ENCODE data around the gene THOP1.

THOP1 gene

DNA sequence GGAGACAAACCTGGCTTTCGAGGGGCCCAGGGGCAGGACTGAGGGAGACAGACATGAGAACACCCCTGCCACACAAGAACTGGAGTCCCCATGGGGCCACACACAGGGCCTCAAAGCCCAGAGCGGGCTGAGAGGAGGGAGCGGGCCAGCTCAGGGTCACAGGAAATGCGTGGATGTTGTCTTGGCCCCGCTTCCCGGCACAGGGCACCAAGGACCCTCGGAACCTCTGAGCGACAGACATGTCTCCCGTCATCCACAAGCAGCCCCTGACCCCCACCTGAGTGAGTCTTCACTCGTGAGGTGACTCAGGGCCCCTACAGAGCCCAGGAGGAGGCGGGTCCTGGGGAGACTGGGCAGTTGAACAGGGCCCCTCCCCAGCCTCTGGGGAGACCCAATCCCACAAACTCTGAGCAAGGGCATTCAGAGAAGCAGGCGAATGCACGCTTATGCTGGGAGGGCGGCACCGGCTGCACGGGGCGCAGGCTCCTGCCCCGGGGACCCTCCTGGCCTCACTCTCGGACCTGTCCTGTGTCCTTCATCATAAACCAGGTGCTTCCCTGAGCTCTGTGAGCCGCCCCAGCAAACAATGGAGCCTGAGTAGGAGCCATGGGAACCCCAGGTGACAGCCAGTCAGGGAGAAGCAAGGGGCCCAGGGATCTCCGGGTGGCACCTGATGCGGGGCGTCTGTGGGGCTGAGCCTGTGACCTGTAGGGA lies 22.4 kb upstream of the THOP1 start:
- DNase-seq = no peak

DNA sequence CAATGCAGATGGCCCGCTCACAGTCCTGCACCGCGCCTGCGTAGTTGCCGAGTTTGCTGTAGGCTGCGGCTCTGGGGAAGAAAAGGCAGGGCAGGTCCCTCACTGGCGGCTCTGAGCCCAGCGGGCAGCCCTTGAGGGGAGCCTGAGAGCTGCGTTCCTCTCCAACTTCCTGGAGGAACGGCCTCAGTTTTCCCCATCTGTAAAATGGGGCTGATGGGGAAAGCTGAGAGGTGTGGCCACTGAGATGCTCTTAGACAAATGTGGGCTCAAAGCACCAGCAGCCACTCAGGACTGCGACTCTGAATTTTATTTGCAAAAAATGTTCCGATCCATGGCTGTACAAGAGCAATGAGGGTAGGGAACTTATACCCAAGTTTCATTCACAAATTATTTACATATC lies 21.6 kb upstream of the THOP1 start:
- no peak for DNase-seq

DNA sequence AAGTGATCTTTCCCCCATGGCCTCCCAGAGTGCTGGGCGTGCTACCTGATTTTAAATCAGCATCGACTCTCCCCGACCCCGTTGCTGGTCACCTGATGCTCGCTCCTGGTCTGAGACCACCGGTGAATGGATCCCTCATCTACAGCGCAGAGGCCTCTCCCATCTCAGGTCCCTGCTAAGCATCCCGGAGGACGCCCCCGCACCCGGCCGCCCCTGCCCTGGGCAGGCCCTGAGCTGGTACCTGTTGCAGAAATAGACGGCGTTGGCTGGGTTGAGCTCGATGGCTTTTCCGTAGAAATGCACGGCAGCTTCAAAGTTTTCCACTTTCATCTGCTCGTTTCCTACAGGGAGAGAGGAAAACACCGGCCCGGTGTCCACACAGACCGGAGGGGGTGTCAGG lies 20.4 kb upstream of the THOP1 start:
- no peak for DNase-seq

DNA sequence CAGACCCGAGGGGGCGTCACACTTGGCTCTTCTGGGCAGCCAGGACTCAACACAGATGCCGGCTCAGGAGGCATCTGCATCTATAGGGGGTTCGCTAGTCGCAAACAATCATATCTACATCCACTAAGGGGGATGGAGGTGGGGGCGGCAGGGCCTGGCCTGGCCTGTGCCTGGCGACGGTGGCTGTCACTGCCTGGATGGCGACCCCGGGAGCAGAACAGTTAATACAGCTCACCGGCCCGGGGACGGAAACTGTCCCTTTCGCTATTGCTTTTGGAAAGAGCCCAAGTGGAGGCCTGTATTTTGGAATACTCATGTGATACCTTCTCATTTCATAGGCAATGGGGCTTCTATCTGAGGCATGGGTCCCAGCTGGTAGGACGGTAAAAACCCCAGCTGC lies 19.9 kb upstream of the THOP1 start:
- DNase-seq = no peak

DNA sequence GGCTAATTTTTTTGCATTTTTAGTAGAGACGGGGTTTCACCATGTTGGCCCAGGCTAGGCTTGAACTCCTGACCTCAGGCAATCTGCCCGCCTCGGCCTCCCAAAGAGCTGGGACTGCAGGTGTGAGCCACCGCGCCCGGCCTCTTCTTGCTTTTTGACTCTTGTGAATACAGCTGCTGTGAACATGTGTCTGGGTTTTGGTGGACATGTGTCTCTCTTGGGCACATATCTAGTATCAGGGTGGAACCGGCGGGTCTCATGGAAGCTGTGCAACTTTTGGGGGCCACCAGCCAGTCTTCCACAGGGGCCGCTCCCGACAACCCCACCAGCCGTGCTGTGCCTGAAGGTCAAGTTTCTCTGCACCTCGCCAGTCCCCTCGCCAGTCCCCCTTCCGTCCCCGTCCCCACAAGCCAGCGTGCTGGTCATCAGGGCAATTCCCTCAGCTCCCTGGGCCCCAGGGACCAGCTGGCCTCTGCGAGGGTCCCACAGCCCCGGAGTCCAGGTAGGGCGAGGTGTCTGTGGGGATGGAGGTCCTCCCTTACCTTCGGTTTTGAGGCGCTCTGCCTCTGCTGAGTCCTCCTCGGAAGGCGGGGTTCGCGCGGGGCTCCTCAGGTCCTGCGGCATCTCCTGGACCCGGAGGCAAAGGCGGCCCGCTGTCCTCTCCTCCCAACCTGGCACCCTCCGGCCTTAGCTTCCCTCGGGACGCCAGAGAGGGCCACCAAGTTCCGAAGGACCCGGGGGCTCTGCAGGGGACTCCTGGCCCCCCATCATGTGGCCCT lies 18.5 kb upstream of the THOP1 start:
- no peak for DNase-seq

DNA sequence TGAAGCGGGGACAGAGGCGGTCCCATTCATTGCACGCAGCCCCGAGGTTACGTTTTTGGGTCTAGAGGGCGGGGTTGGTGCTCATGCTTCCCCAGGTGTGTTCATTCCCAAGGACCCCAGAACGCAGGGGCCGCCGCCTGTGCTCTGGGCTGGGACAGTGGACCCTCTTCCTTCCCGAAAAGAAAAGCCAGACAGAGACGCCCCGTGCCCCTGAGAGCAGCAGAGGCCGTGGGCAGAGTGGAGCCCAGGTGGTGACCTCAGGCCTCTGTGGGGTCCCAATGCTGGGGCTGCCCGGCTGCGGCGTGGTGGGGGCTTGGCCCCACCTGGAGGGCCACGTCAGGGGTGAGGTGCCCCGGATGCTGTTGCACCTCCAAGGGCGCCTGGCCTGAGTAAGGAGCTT lies 17.6 kb upstream of the THOP1 start:
- no peak for DNase-seq

DNA sequence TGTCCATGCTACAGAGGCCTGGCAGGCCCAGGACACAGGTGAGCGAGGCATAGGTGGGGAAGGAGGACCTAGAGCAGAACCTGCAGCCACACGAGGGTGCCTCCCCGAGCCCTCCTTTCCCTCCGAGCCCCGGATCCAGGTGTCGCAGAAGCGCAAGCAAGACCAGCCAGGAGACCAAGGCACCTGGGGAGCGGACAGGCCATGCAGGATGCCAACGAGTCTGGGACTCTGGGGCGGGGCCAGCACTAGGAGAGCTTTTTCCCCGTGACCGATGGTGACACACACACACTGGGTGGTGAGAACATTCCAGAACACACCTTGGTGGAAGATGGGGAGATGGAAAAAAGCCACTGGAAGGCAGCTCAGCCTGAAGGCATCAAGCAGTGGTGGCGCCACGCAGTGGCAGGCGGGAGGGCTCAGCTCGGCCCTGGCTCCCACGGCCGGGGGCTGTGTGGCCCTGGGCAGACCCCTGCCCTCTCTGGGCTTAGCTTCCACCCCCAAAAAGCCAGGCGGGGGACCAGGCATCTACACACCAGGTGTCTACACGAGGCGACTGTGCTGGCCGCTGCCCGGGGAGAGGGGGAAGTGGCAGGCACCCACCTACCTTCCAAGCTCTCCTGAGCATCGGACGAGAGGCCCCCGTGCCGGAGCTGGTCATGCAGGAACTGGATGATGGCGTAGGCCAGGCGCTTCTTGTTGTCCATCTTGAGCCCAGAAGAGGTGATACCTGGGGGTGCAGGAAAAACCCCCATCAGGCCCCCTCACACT lies 16.8 kb upstream of the THOP1 start:
- DNase-seq = no peak

DNA sequence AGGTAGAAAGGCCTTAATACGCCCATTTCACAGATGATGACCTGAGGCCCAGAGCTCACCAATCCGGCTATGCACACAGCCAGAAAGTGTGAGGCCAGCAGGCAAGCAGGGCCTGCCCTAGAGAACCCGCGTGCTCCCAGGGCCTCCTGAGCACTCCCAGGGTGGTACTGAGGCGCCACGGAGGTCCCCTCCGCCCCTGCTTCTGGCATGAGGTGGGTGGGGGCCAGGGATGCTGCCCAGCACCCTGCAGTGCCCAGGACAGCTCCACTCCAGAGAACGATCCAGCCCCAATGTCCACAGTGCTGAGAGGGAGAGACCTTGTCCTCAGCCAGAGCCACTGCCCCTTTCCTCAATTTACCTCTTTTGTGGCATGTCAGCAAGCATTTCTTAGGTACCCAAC lies 16.1 kb upstream of the THOP1 start:
- DNase-seq = no peak

DNA sequence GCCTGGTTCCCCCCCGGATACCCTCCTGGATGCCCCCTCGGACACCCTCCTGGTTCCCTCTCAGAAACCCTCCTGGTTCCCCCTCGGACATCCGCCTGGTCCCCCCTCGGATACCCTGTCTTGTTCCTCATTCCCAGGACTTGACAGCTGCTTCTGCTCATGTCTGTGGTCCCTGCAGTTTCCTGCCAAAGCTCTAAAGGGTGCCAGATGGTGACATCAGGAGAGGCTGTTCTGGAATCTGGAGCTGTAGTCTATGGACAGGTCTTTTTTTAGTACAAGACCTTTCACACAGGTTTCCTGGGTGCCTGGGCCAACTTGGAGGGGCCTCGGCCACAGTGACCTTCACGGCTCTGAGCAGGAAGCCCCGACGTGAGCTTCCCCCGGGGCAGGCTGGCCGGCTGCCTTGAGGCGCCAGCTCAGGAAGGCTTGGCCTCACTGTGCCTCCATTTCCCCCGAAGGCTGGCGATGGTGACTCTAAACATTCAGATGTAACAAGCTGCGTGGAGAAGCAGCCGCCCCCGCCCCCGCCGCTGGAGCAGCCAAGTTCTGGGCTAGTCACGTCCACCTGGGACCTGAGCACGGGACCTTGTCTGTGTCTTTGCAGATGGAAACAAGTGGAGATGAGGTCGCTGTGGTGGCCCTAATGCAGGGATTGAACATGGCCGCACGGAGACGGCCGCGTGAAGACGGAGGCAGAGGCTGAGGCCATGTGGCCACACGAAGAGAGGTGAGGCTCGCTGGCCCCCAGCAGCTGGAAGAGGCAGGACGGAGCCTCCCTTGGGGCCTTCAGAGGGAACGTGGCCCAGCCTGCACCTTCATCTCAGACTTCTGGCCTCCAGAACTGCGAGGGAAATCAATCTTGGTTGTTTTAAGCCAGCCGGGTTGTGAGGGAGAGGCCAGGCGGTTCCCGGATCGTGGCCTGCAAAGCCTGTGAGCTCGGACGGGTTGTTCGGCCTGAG lies 15.0 kb upstream of the THOP1 start:
- DNase-seq = peak in 7 of 14 donors; percentile 27 to 59 (median 45)

DNA sequence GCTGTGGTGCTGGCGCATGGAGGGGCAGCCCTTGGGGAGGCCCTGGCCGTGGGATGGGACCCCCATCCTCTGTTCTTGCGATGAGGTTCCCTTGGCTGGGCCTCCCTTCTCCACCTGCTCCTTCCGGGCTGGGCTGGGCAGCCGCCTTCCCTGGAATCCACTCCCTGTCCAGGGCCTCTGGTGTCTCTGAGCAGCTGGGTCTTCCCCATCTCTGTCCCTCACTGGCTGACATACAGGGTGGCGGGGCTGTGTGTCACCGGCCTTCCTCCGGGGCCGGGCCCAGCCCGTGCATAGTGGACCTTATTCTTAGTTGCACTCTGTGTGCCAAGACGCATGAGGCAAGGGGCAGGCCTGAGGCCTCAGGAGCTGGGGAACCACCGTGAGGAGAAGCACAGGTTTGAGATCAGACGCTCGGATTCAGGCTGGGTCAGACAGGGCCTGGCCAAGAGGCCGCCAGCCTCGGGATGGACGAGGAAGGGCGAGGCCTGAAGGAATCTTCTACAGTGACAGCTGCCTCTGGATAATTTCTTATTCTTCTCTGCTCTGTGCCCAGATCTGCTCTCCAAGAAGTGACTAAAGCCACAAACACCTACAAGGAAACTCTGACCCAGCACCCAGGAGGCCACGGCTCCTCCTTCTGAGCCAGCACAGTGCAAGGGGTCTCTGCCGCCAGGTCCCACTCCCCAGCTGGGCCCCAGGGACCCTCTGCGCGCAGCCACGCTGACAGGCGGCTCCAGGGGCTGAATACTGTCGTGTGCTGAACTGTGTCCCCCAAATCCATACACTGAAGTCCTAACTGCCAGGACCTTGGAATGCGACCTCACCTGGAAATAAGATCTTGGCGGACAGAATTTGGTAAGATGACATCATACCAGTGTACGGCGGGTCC lies 13.3 kb upstream of the THOP1 start:
- no peak for DNase-seq

DNA sequence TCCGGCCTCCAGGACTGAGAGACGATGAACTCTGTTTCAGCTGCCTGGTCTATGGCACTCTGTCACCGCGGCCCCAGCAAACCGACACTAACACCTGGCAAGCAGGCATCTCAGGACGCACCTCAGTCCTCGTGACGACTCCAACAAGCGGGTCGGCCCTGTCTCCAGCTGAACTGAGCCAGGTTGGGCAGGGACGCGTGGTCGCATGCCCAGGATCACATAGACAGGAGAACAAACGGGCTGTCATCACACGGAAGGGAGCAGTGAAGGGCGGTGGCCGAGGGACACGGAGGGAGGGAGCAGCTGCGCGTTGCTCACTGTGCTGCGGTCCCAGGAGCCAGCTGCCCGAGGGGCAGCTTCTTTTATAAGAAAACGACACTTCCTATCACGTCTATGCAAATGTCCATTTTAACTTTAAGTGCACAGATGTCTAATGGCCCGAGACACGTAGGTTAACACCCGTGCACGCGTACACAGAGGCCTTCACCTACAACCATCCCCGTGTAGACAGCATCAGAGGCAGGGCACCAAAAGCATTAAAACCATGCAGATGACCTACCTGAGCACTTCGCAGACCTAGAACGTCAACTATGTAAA lies 11.1 kb upstream of the THOP1 start:
- no peak for DNase-seq

DNA sequence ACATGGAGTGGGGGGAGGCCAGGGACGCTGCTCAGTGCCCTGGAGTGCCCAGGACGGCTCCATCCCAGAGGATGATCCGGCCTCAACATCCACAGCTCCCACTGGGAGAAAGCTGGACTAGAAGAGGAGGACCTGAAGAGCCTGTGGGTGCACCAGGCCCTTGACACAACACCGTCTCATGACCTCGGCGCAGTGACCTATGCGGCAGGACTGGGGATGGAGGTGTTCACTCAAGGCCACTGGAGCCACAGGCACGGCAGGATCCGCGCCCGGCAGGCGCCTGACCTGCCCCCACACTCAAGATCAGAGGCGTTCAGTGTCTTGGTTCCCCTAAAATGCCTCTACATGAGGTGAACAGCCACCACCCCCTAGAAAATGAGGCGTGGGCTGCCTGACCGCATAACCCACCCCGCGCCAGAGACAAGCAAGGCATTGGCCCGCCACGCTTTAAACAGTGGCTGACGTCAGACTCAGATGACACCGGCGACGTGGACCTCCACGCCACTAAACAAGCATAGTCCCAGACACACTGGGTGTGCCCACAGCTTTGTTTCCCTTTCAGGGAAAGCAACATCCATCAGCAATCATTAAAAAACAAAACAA lies 10.2 kb upstream of the THOP1 start:
- DNase-seq = peak in 5 of 14 donors; percentile 33 to 74 (median 43)

DNA sequence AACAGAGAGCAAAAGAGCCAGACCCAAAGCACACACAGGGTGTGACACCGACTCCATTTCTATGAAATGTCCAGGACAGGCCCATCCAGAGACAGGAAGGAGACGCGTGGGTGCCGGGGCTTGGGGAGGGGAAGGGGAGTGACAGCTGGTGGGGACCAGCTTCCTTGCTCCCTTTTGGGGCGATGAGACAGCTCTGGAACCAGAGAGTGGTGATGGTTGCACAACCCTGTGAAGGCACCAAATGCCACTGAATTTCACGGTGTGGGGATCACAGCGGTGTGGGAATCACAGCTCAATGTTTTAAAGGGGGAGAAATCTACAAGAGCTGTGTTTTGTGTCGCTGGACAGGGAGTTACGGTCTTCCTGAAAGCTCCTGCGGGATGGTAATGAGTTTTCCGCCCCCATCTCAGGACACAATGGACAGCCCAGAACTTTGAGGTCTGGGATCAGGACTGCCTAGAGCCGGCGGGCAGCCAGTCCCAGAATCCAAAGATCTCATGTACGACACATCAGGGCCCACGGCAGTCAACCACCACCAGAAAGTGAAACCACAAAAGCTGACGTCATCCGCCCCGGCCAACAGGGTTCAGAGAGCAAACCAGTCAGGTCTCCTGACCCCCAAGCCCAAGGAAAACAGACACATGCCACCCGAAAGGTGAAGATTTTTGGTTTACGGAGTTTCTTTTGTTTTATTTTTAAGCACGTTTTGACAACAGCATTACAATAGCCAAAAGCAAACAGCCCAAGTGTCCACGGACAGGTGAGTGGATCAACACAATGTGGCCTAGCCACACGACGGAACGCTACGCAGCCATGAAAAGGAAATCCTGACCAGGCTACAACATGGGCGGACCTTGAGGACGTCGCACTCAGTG lies 9.5 kb upstream of the THOP1 start:
- peak in 7 of 14 donors; percentile 13 to 74 (median 38) for DNase-seq

DNA sequence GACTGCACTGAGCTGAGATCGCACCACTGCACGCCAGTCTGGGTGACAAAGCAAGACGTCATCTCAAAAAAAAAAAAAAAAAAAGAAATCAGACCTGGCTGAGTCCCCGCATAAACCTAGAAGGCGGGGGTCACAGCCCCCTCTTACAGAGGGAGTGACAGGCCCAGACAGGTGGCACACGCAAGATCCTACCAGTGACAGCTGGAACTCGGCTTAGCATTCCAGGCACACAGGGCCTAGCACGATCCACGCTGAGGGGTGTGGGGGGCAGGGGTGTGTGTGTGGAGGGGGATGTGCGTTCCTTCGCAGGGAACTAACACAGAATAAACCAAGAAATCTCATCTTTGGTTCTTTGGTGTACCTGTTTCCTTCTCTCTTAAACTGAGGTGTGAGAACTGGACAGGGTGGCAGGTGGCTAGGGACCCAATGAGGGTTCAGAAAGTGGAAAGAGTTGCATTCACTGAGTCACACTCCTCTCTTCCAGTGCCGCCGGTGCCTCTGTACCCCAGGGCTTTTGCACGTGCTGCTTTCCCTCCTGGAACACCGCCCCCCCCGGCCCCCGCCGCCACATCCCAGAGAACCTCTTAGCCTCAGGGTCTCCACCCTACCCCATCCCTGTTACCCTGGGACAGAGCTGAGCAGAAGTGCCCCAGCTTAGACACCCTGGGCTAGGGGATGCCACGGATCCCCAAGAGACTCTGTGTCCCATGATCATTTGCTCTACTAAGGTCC lies 7.2 kb upstream of the THOP1 start:
- DNase-seq = no peak

DNA sequence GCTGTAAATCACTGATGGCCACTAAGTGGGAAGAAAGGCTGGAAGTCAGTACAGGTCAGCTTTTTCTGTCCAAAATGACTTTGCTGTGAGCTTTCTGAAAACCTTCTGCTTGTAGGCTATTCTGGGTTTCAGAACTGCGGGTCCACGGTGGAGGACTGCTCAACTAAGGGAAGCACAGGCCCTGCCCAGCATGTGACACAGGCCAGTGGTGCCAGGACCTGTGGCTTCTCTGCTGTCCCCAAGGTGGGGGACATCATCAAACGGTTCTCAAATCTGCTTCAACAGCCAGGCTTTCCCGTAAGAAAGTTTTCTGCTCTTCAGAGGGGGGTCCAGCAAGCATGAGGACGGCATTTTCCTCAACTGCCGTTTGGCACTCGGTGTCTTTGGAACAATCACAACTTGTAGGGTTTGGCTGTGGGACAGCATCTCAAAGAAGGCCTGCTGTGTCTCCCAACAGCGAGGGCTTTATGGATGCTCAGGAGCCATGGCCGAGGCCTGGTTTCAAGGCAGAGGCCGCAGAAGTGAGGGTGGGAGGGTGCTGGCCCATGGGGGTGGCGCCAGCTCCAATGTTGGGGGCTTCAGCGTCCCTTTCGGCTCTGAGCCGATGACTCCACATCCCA lies 6.1 kb upstream of the THOP1 start:
- peak in 11 of 14 donors; percentile 15 to 66 (median 48) for DNase-seq

DNA sequence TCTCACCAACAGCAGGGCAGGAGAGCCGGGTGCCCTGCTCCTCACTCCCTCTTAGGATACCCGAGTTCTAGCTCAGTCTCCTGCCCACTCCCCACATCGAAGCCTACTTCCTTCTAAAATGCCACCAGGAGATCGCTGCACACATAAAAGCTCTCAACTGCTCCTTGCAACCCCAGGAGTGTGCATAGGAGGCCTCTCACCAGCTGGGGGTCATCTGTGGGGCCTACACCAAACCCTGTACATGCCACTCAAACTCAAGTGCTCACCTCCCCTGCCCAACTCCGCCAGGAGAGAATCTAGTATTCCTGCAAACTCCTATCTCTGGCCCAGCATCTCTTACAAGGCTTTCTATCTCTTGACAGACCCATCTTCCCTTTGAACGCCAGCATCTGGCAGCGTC lies 5.0 kb upstream of the THOP1 start:
- DNase-seq = no peak

DNA sequence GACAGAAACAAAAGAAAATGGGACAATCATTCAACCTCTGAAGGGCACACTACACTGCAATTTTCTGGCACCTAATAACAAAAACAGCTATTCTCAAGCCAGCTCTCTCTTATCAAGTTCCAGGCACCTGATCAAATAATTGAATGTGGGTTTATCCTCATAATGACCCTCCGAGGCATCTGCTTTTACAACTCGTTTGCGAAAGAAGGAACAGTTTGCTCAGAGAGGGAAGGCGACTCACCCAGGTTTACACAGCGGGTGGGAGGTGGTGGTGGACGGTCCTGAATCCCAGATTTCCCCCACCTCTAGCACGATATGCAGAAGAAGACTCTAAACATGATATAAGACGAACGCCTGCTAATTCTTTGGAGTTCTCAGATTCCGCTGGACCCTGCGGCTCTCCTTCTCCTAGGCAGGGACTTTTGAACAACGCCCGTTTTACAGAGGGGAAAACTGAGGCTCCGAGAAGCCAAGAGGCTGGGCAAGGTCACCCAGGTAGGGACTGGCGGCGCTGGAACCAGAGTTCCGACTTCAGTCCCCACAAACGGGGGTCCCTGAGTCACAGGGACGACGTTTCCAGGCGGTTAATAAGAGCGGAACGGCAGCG lies 2.9 kb upstream of the THOP1 start:
- no peak for DNase-seq

Data from C1 segment of cervical spinal cord (tissue), 14 donors.